GM21423 (cell line): Measurements from ENCODE around the gene TGFB2.

ENCODE experiments used
- ATAC-seq: cut with Tn5 transposase; IDR thresholded peaks from one replicate; pipeline ENCODE4 v1.9.1; 2021; ENCODE audit warnings: mild to moderate bottlenecking, moderate library complexity; ENCODE audit not compliant: unreplicated experiment

TGFB2 gene

DNA sequence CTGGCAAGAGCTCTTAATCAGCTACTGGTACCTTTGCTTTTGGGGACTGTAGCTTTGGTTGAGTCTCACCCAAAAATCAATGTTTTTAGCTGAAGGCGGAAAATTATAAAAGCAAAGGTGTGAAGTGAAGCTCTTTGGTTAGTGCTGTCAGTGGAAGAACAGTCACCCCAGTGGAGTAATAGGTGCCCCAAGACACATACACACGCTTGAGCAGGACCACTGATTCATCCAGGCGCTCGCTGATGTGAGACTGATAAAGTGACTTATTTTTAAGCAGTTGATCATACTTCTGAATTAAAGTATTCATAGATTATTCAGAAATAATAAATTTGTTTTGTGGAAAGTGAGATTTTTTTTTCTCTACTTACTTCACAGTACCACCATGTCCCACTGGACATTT lies 37.1 kb downstream of the TGFB2 start:
- no peak for ATAC-seq

DNA sequence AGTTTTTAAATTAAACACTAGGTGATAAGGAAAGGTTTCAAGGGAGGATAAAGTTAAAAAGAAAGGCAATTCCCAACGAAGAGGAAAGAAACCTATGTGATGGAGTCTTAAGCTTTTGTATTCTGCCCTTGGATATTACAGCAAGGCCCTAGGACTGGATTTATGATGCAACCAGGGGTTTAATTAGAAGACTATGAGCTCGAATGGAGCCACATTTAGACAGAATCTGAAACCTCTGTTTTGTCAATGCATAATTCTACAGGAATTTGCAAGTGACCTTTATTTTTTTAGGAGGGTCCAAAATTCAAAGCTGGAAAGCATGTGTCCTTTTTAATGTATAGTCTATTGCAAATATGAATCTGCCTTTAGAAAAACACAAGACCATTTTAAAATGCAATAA lies 37.9 kb downstream of the TGFB2 start:
- ATAC-seq: no peak

DNA sequence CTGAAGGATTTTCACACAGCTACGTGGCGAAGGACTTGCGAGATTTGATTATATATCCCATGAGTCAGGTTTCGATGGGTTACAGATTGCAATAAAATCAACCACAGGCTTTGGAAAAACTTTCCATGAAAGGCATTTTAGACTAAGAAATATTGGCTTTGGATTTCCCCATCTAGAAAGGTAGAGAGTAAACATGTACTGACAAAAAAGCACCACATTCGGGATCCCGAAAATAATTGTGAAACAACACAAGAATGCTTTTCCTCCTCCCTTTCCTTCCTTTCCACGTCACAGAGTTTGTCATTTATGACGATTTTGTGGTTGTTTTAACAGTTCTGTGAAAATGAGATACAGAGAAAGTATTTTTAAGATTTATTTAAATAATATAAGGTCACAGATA lies 38.5 kb downstream of the TGFB2 start:
- no peak for ATAC-seq

DNA sequence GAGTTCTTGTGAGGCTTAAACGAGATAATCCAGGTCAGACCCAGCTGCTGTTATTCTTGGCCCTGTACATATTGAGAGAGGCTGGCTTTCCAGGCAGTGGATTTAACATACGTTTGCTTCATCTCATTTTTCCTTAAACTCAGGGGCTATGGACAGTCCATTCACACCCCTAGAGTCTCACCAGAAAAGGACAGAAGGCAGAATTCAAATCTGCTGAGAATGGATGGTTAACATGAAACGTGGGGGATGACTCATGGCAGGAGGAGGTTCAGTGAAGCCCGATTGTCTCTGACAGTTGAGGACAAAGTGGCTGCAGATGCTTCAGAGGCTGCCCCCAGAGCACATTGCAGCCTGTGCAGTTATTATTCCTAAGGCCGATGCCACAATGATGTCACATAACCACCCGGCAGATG lies 39.5 kb downstream of the TGFB2 start:
- ATAC-seq: no peak

DNA sequence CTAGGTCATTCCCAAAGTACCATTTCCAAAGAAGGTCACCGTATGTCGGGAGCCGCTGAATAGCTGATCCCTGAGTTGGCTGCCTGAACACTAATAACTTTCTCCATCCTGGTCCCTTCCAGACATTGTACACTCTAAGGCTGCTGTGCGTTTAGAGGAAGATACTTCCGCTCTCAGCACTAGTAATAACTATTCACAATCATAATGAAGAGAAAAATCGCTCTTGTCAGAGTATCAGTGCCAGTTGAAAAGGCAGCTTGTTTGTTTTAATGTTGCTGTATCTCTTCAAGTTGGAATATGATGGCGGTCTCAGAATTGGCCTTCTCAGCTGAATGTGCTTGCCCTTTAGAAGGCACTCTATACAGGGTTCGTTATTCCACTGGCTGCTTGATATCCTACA lies 43.5 kb downstream of the TGFB2 start:
- ATAC-seq: no peak

DNA sequence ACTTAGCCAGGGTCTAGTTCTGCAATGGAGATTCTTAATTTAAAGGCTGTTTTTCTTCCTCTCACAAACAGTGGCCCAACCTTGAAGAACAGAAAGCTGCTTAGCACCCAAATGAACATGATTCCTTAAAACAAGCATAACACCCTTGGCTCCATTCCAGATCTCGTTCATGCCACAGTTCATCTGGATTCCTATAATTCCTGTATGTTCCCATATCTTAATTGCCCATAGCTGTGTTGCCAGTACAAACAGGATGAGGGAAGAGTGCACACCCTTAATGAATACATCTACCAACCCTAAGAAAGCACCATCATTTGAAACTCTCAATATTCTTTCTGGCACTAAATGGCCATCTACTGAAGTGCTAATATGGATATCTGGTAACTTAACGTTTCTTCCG lies 45.5 kb downstream of the TGFB2 start:
- ATAC-seq: no peak

DNA sequence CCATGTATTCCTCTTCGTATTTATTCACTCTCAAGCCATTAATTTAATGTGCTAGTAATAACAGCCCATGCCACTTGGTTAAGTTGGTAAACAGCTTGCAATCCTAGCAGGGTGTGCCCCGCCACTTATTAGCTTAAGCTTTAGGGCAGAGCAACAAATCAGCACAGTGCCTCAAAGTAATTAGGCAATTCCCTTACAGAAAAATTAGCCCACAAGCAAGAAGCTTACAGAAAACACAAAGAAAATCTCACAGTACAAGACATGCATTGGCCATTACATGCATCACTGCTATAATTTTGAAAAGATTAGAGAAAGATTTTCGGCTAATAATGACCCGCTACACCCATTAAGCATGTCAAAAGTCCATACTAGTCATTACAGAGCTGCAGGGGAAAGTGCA lies 47.6 kb downstream of the TGFB2 start:
- no peak for ATAC-seq

DNA sequence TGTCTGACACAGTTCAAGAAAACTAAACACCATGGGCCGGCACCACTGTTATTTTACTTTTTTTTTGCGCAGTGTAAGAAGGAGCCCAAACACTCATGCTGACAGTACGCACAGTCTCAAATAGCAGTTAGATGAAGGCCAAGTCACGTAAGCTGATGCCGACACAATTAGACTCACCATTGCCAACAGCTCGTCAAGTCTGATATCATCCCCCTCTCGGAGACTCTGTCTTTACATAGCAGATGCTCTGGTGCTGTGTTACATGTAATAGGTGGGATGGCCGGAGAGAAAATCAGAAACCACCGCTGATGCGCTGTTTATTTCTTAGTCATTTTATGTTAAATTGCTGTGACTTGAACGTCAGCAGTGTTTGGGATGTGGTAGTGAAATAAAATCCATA lies 49.3 kb downstream of the TGFB2 start:
- ATAC-seq: no peak

DNA sequence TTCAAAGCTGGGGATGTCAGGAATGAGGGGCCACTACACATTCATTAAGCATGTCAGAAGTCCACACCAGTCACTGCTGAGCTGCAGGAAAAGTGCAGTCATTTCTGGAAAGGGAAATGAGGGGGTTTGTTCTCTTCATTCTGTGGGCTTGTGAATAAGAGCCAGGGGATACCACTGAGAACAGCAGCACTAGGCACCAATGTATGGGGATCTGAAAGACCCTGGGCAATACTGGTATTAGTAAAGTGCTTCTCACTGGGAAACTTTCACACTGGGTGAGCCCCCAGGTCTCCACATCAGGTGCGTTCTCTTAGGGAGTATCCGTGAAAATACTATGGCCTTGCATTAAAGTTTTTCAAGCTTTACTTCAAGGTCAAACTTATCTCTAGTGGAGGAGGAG lies 49.9 kb downstream of the TGFB2 start:
- ATAC-seq: no peak

DNA sequence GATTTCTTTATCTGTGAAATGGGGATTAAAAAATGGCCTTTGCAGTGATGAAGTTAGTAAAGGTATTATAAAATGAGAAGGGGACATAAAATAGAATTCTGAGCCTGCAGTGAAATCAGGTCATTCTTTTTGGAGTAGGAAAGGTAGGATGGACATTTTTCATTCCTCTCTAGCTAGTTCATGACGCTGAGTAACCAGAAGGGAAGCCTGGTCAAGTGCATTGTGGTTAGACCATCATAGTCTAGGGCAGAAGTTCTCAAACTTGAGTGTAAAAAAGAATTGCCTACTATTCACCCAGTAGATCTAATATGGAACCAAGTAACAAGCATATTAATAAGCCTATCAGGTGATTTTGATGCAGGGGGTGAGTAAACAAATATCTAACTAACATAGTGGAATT lies 50.8 kb downstream of the TGFB2 start:
- ATAC-seq: no peak

DNA sequence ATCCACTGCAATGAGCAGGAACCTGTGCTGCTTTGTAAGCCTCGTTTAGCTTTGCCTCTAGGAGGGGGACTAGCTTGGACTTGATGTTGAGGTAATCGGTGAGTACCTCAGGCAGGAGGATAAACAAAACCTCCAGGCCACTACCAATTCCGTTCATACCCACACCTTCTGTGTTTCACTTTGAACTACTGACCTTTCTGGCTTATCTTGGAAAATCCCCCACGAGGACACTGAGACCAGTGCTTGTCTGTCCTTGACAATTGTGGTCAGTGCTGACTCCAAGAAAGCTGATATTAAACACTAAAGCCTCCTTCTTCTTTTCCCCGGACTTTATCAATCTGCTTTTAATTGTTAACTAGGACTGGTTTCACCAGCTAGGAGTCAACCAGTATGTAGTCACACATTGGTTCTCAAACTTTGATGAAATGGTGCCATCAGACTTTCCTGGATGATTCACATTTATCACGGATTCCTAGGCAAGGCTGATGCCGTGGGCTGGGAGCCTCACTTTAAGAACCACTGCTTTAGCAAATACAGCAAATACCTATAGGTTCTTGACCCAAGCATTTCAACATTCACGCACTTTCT lies 52.7 kb downstream of the TGFB2 start:
- ATAC-seq: no peak

DNA sequence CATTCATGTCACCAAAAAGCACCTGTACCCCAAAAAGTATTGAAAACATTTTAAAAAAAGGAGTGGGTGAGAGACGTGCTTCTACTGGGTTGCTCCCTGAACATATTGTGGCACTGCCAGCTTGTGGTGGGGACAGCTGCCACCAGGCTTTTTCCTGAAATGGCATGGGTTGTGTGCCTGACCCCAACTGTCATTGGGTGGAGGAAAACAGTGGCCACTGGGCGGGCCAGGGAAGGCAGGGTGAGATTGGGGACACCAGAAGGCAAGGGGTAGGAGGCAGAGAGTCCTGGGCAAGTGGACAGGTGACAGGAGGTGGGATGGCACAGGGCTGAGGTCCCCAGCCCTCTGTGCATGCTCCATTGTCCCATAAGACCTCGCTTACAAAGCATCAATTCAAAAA lies 55.5 kb downstream of the TGFB2 start:
- no peak for ATAC-seq

DNA sequence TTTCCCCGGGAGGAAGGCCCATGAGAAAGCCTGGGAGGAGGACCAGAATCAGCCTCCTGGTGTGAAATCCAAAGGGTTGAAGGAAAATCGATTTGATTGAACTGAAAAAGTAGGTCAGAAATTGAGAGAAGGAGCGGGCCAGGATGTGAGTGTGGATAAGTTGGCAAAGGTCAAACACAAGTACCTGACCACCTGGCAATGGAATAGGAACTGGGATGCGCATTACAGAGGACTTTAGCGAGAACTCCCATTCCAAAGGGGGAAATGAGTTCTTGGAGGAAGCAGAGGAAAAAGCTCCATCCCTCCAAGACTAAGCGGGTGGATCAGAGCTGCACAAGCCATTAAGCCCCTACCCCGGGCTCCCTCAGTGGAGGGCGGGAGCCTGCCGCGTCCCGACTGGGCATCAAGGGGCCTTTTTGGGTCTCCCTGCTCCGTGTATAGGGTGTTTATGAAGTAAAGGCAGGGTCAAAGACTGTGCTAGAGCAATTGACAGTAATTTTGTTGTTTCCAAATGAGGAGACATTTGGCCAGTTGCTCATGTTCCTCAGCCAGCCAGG lies 56.4 kb downstream of the TGFB2 start:
- no peak for ATAC-seq

DNA sequence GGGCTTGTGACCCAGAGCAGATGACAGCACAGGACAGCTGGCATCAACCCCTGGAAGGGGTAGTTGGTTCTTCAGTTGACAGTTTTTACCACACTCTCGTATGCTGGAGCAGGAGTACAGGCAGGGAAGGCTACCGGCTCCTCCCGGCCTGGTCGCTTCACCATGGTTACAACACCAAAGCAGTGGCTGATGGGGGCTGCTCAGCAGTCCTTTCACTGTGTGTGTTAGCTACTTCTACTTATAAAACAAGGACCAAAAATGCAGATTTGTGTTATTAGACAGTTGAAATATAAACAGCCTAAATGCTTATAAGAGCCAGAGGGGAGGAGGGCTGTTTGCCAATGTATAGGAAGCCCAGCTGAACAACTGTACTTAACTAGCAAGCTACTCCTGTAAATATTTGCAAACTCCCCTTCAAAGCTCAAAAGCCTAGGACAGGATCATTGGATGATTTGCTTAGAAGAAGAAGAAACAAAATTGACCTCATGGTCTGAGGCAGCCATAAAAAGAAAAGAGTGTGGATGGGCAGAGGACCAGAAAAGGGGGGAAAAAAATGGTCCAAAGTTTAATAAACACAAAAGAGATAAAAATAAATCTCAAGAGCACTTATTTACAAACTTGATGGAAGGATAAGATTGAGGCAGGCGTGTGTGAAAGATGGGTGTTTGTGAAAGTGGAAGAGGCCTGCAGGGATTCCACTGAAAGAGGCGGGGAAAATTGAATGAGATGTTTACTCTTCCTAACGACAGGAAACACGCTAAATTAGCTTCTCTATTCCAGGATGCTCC lies 57.1 kb downstream of the TGFB2 start:
- no peak for ATAC-seq

DNA sequence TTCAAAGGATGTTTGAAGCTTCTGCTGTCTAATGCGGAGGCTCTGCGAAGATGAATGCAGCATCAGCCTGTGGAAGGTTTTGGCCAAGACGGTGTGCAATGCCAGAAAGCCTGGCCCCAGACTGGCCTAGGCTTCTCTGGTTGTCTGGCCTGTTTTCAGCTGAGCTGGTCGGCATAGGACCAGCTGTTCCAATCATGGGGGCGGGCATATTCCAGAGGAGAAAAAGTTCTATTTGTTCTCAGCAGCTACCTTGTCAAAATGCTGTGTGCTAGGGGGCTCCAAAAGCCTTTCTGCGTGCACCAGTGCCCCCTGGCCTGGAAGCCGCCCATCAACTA lies 57.6 kb downstream of the TGFB2 start:
- ATAC-seq: no peak

DNA sequence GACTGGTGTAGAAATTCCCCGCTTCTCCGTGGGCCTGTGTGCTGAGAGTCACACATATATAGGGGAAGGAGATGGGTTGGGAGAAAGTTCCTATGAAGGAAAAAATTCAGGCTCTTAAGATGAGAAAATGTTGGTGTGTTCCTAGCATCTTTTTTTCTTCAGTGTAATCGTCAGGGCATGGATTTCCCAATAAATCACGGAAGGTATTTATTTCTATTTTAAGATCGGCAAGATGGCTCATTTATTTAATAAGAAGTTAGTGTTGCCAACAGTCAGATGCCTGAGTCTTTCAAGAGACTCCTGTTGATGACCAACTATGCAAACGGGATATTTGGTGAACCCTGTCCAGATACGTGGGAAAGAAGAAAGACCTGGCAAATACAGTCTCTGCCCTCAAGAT lies 58.2 kb downstream of the TGFB2 start:
- ATAC-seq: no peak

DNA sequence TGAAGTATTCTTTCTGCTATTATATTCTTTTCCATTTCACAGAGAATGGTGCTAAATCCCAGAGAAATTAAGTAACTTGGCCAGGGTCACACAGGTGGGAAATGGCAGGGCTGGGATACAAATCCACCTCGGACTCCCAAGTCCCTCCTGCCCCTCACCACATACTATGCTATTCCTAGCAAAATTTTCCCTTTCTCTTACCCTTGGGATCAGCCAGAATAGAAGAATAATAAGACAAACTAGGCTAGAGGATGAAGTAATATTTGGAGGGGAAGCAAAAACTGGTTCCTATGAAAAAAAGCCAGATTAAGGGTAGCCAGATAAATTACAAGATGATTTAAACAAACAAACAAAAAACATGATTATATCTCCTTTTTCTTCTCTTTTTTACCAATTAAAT lies 62.5 kb downstream of the TGFB2 start:
- ATAC-seq: no peak

DNA sequence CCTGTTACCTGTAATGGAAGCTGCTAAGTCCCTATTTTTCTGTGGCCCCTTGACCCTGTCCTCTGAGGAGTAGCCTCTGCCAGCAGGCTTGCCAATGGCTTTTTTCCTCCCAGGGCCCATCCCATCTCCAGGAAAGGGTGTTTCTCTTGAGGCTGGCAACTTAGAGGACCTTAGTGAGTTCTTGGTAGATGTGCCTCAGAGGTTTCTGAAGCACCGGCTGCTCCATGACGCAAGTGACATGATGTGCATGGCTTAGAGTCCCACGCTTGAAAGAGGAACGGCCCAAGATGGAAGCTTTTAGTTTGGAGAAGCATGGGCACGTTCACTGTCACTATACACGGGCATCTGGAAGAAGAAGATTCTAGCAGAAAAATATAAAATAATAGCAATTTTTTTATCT lies 63.0 kb downstream of the TGFB2 start:
- no peak for ATAC-seq

DNA sequence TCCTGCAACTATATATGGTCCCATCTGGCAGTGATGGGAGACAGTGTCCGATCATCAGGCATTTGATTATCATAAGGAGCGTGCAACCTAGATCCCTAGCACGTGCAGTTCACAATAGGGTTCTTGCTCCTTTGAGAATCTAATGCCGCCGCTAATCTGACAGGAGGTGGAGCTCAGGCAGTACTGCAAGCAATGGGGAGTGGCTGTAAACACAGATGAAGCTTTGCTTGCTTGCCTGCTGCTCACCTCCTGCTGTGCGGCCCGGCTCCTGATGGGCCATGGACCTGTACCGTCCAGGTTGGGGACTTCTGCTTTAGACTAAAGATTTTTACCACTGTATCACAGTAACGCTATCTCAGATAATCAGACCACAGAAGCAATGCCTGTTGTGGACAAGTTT lies 63.8 kb downstream of the TGFB2 start:
- ATAC-seq: no peak

DNA sequence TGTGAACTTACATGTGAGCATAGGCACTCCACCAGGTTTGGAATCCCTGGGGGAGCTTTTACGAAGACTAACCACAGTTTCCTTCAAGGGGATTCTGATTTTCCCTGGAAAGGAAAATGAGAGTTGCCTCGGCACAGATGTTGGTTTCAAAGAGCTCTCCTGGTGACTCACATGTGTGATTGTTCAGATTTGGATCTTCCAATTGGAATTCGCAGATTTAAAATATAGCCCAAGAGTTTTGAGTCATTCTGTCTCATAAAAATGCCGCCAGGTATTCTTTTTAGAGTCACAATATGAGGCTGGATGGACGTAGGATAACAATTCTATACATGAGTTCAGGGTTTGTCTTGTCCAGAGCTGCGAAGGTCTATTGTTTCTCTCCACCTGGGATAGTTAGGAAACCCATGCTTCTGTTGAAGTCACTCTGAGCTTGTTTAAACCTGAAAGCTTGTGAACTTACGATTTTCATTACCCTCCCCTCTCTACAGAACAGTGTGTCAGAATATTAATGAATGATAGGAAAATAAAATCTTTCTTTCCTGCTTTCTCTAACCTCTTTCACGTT lies 64.9 kb downstream of the TGFB2 start:
- ATAC-seq: no peak

DNA sequence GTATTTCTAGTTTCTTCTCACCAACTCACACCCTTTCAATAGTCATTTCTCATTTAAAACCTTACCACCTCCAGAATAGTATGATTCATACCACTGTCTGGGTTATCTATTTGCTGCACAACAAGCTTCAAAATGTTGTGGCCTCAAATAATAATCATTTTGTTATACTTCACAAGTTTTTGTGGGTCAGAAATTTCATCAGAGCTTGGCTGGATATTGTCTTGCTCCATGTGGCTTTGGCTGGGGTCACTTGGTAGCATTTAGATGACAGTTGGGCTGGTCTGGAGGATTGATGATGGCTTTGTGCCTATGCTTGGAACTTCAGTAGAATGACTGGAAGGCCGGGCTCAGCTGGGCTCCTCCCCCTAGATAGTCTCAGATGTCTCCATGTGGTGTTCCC lies 66.0 kb downstream of the TGFB2 start:
- ATAC-seq: no peak

DNA sequence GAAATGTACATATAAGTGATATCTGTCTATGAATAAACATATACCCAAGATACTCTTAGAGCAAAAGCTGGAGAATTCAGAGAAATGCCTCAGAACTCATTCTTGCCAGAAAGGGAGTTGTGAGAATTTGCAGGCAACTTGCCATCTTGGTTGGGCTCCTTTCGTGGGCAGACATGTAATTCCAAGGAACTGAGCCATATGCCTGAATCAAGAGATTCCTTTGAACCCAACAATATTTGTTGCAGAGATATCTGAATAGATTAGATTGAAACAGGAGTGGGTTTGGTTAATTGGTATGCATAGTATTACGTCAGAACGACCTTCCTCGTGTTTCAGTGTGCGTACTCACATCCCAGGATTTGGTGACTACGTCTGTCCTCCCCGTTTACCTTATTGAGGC lies 67.0 kb downstream of the TGFB2 start:
- ATAC-seq: no peak
